Astrocyte (in vitro differentiated cells and primary cell): ENCODE data around the gene PSPH.

Source experiments
- CTCF ChIP-seq: IDR thresholded peaks from 2 replicates; pipeline ENCODE4 v1.5.1; 2011; ENCODE audit warnings: low read depth, mild to moderate bottlenecking, inconsistent platforms, low read length, moderate library complexity; ENCODE audit not compliant: insufficient read depth
- EZH2 ChIP-seq: IDR thresholded peaks from 2 replicates; pipeline ENCODE4 v1.6.1; 2012; ENCODE audit warnings: mild to moderate bottlenecking, low read length, inconsistent platforms; ENCODE audit not compliant: insufficient read depth

- TF ChIP-seq CTCF: no peak
- TF ChIP-seq EZH2: no peak
Measured at GRCh38 chr7:56053379-56053778, 2.1 kb upstream of the PSPH start.
